PFSK-1 (cell line): ENCODE measurements around the gene PRPH2.

ENCODE experiments used
- POLR2AphosphoS5 ChIP-seq: IDR thresholded peaks from 2 replicates; pipeline ENCODE4 v1.6.1; 2012; ENCODE audit warnings: low read depth, mild to moderate bottlenecking, control low read depth, low read length, moderate library complexity
- SIN3A ChIP-seq: IDR thresholded peaks from 2 replicates; pipeline ENCODE4 v1.6.1; 2012; ENCODE audit warnings: mild to moderate bottlenecking, low read length, moderate library complexity, borderline replicate concordance; ENCODE audit not compliant: insufficient read depth
- TAF1 ChIP-seq: IDR thresholded peaks from 2 replicates; pipeline ENCODE4 v1.6.1; 2012; ENCODE audit warnings: low read length, control low read depth, borderline replicate concordance; ENCODE audit not compliant: insufficient read depth
- TF ChIP-seq, protein P1 (sequence below), 2 experiments: IDR thresholded peaks; 2 replicates each; pipeline versions ENCODE4 v1.6.1 to v1.8.0; 2011 to 2012; ENCODE audit warnings: low read depth in 2 of 2, low read length in 2 of 2, control low read depth in 1 of 2, inconsistent platforms in 1 of 2, mild to moderate bottlenecking in 1 of 2, moderate library complexity in 1 of 2; ENCODE audit not compliant: insufficient read depth in 1 of 2

- no peak for TF ChIP-seq TAF1
- no peak for TF ChIP-seq POLR2AphosphoS5
- TF ChIP-seq, protein P1, sequence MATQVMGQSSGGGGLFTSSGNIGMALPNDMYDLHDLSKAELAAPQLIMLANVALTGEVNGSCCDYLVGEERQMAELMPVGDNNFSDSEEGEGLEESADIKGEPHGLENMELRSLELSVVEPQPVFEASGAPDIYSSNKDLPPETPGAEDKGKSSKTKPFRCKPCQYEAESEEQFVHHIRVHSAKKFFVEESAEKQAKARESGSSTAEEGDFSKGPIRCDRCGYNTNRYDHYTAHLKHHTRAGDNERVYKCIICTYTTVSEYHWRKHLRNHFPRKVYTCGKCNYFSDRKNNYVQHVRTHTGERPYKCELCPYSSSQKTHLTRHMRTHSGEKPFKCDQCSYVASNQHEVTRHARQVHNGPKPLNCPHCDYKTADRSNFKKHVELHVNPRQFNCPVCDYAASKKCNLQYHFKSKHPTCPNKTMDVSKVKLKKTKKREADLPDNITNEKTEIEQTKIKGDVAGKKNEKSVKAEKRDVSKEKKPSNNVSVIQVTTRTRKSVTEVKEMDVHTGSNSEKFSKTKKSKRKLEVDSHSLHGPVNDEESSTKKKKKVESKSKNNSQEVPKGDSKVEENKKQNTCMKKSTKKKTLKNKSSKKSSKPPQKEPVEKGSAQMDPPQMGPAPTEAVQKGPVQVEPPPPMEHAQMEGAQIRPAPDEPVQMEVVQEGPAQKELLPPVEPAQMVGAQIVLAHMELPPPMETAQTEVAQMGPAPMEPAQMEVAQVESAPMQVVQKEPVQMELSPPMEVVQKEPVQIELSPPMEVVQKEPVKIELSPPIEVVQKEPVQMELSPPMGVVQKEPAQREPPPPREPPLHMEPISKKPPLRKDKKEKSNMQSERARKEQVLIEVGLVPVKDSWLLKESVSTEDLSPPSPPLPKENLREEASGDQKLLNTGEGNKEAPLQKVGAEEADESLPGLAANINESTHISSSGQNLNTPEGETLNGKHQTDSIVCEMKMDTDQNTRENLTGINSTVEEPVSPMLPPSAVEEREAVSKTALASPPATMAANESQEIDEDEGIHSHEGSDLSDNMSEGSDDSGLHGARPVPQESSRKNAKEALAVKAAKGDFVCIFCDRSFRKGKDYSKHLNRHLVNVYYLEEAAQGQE (IDR thresholded peaks at IDR 0.05; ENCODE audit: insufficient read depth in 1 of 2, low read depth in 2 of 2, low read length in 2 of 2): no peak
- TF ChIP-seq SIN3A: no peak
Measured at GRCh38 chr6:42742116-42742894, 19.9 kb upstream of the PRPH2 start.
